ENCODE data around the gene AAK1.

Gene AAK1

GRCh38 chr2:69509750-69510140, 133.8 kb downstream of the AAK1 start:
- no peak overlapping the region for H3K4me3 ChIP-seq (ENCODE audit: insufficient read depth, low read length, poor library complexity, severe bottlenecking)
- H3K36me3 ChIP-seq (ENCODE audit: low read length) = no peaks in the 10 kb centered on the region
- H3K9me2 ChIP-seq (replicated peaks; ENCODE audit: insufficient read depth, low read length) = no peaks in the 10 kb centered on the region
- H3K27me3 ChIP-seq (ENCODE audit: low read length) = no peaks in the 10 kb centered on the region
- no peak overlapping the region for H2AFZ ChIP-seq (ENCODE audit: low read depth, low read length, severe bottlenecking)
- H3K27ac ChIP-seq (ENCODE audit: low read depth, low read length) = no peak overlapping the region
- H3K4me2 ChIP-seq (ENCODE audit: low read depth, low read length, poor library complexity, severe bottlenecking) = no peak overlapping the region
- no peaks in the 10 kb centered on the region for H4K20me1 ChIP-seq (ENCODE audit: low read depth, low read length)
- H3F3A ChIP-seq (ENCODE audit: insufficient read depth) = no peaks in the 10 kb centered on the region
- H3K9ac ChIP-seq (ENCODE audit: low read length) = no peak overlapping the region
- TF ChIP-seq EZH2phosphoT487 (conservative IDR thresholded peaks at IDR 0.05; ENCODE audit: low read length) = no peak
- TF ChIP-seq, protein P1, sequence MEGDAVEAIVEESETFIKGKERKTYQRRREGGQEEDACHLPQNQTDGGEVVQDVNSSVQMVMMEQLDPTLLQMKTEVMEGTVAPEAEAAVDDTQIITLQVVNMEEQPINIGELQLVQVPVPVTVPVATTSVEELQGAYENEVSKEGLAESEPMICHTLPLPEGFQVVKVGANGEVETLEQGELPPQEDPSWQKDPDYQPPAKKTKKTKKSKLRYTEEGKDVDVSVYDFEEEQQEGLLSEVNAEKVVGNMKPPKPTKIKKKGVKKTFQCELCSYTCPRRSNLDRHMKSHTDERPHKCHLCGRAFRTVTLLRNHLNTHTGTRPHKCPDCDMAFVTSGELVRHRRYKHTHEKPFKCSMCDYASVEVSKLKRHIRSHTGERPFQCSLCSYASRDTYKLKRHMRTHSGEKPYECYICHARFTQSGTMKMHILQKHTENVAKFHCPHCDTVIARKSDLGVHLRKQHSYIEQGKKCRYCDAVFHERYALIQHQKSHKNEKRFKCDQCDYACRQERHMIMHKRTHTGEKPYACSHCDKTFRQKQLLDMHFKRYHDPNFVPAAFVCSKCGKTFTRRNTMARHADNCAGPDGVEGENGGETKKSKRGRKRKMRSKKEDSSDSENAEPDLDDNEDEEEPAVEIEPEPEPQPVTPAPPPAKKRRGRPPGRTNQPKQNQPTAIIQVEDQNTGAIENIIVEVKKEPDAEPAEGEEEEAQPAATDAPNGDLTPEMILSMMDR (IDR thresholded peaks at IDR 0.05; ENCODE audit: insufficient read depth, low read length, poor library complexity, severe bottlenecking) = no peak
- H3K9me3 ChIP-seq (ENCODE audit: insufficient read depth, low read length) = no peaks in the 10 kb centered on the region
- H3K79me2 ChIP-seq (ENCODE audit: insufficient read depth, low read length) = no peaks in the 10 kb centered on the region

GRCh38 chr2:69509011-69509749, 134.4 kb downstream of the AAK1 start:
- Histone ChIP-seq H4K20me1 (ENCODE audit: low read depth, low read length) (no peaks in the 10 kb centered on the region), H3K4me2 (ENCODE audit: low read depth, low read length, poor library complexity, severe bottlenecking) (no peak overlapping the region), H3K27me3 (ENCODE audit: low read length) (no peaks in the 10 kb centered on the region), H3K4me3 (ENCODE audit: insufficient read depth, low read length, poor library complexity, severe bottlenecking) (no peak overlapping the region), H3K9ac (ENCODE audit: low read length) (no peak overlapping the region), H3K36me3 (ENCODE audit: low read length) (no peaks in the 10 kb centered on the region), H3K9me2 (replicated peaks; ENCODE audit: insufficient read depth, low read length) (no peaks in the 10 kb centered on the region), H3K27ac (ENCODE audit: low read depth, low read length) (no peak overlapping the region), H3K9me3 (ENCODE audit: insufficient read depth, low read length) (no peaks in the 10 kb centered on the region), H3F3A (ENCODE audit: insufficient read depth) (no peaks in the 10 kb centered on the region), H3K79me2 (ENCODE audit: insufficient read depth, low read length) (no peaks in the 10 kb centered on the region), H2AFZ (ENCODE audit: low read depth, low read length, severe bottlenecking) (no peak overlapping the region)
- TF ChIP-seq, protein P1 (IDR thresholded peaks at IDR 0.05; ENCODE audit: insufficient read depth, low read length, poor library complexity, severe bottlenecking) = no peak
- no peak for TF ChIP-seq EZH2phosphoT487 (conservative IDR thresholded peaks at IDR 0.05; ENCODE audit: low read length)

- H3K27ac ChIP-seq (ENCODE audit: low read depth, low read length) = no peak overlapping the region
- TF ChIP-seq EZH2phosphoT487 (conservative IDR thresholded peaks at IDR 0.05; ENCODE audit: low read length) = no peak
- TF ChIP-seq, protein P1 (IDR thresholded peaks at IDR 0.05; ENCODE audit: insufficient read depth, low read length, poor library complexity, severe bottlenecking) = no peak
- H2AFZ ChIP-seq (ENCODE audit: low read depth, low read length, severe bottlenecking) = no peak overlapping the region
- no peaks in the 10 kb centered on the region for H3K9me2 ChIP-seq (replicated peaks; ENCODE audit: insufficient read depth, low read length)
- H3K4me3 ChIP-seq (ENCODE audit: insufficient read depth, low read length, poor library complexity, severe bottlenecking) = no peak overlapping the region
- H3K79me2 ChIP-seq (ENCODE audit: insufficient read depth, low read length) = no peaks in the 10 kb centered on the region
- no peaks in the 10 kb centered on the region for H4K20me1 ChIP-seq (ENCODE audit: low read depth, low read length)
- no peak overlapping the region for H3K4me2 ChIP-seq (ENCODE audit: low read depth, low read length, poor library complexity, severe bottlenecking)
- H3F3A ChIP-seq (ENCODE audit: insufficient read depth) = no peaks in the 10 kb centered on the region
- H3K9me3 ChIP-seq (ENCODE audit: insufficient read depth, low read length) = no peaks in the 10 kb centered on the region
- no peak overlapping the region for H3K9ac ChIP-seq (ENCODE audit: low read length)
- H3K27me3 ChIP-seq (ENCODE audit: low read length) = no peaks in the 10 kb centered on the region
- no peaks in the 10 kb centered on the region for H3K36me3 ChIP-seq (ENCODE audit: low read length)
Observed at GRCh38 chr2:69505710-69506109, 137.8 kb downstream of the AAK1 start.
